CD14-positive monocyte (primary cell): ENCODE results near the gene TTC39B. TPM values are rescaled to one million over a fixed set of nuclear protein-coding genes. Genes with fewer than 3 reads are reported as not detected.

Source experiments
- DNase-seq, 3 donors: peaks; one replicate each; pipeline ENCODE4 v3.0.0-alpha.2; 2011 to 2022
- H2AFZ ChIP-seq: 2 replicates; pipeline ENCODE4 v1.6.0; 2012; ENCODE audit warnings: mild to moderate bottlenecking, low read depth, low read length, inconsistent platforms; ENCODE audit not compliant: insufficient read depth, poor library complexity, severe bottlenecking
- H3K27ac ChIP-seq, 2 donors: 1 replicate in 1 of 2; 2 replicates in 1 of 2; pipeline ENCODE4 v1.5.1; 2012 to 2013; ENCODE audit warnings: low read length in 2 of 2, control low read depth in 1 of 2, inconsistent platforms in 1 of 2, low read depth in 1 of 2, mild to moderate bottlenecking in 1 of 2
- H3K27me3 ChIP-seq, 2 donors: one replicate each; pipeline versions ENCODE4 v1.6.0 to v1.6.1; 2011 to 2013; ENCODE audit warnings: low read length in 2 of 2; ENCODE audit not compliant: control insufficient read depth in 2 of 2, insufficient read depth in 2 of 2
- H3K36me3 ChIP-seq, 2 donors: replicated peaks in 1 of 2; 1 replicate in 1 of 2; 2 replicates in 1 of 2; pipeline versions ENCODE4 v1.5.1 to v1.6.1; 2012 to 2013; ENCODE audit warnings: low read length in 2 of 2, control low read depth in 1 of 2, inconsistent platforms in 1 of 2, mild to moderate bottlenecking in 1 of 2; ENCODE audit not compliant: insufficient read depth in 2 of 2, control insufficient read depth in 1 of 2
- H3K4me1 ChIP-seq, 2 donors: 1 replicate in 1 of 2; 2 replicates in 1 of 2; pipeline versions ENCODE4 v1.5.1 to v1.6.1; 2012 to 2013; ENCODE audit warnings: low read length in 2 of 2, control low read depth in 1 of 2, inconsistent platforms in 1 of 2, mild to moderate bottlenecking in 1 of 2, moderate library complexity in 1 of 2; ENCODE audit not compliant: insufficient read depth in 2 of 2, control insufficient read depth in 1 of 2
- H3K4me2 ChIP-seq: replicated peaks from 2 replicates; pipeline ENCODE3; 2012; ENCODE audit warnings: low read length, moderate library complexity, mild to moderate bottlenecking; ENCODE audit not compliant: poor library complexity, severe bottlenecking; ENCODE audit errors: extremely low read depth
- H3K4me3 ChIP-seq, 3 experiments: fragments of 200-600 bp in 1 of 3; sonication (generic) in 1 of 3; replicated peaks in 1 of 3; 1 replicate in 2 of 3; 2 replicates in 1 of 3; pipeline ENCODE4 v1.5.1; 2011 to 2013; ENCODE audit warnings: low read length in 3 of 3, mild to moderate bottlenecking in 3 of 3, control low read depth in 2 of 3, low read depth in 2 of 3, inconsistent platforms in 1 of 3, moderate library complexity in 1 of 3
- H3K79me2 ChIP-seq: 2 replicates; pipeline ENCODE4 v1.6.0; 2012; ENCODE audit warnings: mild to moderate bottlenecking, control low read depth, inconsistent platforms, low read length, moderate library complexity; ENCODE audit not compliant: insufficient read depth
- H3K9ac ChIP-seq: 2 replicates; pipeline ENCODE4 v1.6.0; 2017; ENCODE audit warnings: low read length, mild to moderate bottlenecking; ENCODE audit not compliant: insufficient read depth, poor library complexity, severe bottlenecking
- H3K9me3 ChIP-seq, 2 donors: replicated peaks in 1 of 2; 1 replicate in 1 of 2; 2 replicates in 1 of 2; pipeline versions ENCODE4 v1.5.1 to v1.6.1; 2012 to 2013; ENCODE audit warnings: low read length in 2 of 2, control low read depth in 1 of 2; ENCODE audit not compliant: control insufficient read depth in 1 of 2, insufficient read depth in 1 of 2
- H4K20me1 ChIP-seq: 2 replicates; pipeline ENCODE4 v1.6.0; 2012; ENCODE audit warnings: mild to moderate bottlenecking, low read length, control low read depth, moderate library complexity; ENCODE audit not compliant: insufficient read depth
- H3K27ac Mint-ChIP-seq, 7 donors: one replicate each; pipeline ENCODE4 v1.8.0; 2020; ENCODE audit warnings: mild to moderate bottlenecking in 7 of 7, mixed read lengths in 7 of 7, moderate library complexity in 6 of 7, inconsistent platforms in 2 of 7
- H3K27me3 Mint-ChIP-seq, 3 donors: one replicate each; pipeline ENCODE4 v1.8.0; 2021 to 2022; ENCODE audit warnings: low read depth in 3 of 3, mild to moderate bottlenecking in 3 of 3, mixed read lengths in 3 of 3, moderate library complexity in 3 of 3, inconsistent platforms in 1 of 3
- H3K36me3 Mint-ChIP-seq, 2 donors: one replicate each; pipeline ENCODE4 v1.8.0; 2020; ENCODE audit warnings: mixed read lengths in 2 of 2, inconsistent platforms in 1 of 2, mild to moderate bottlenecking in 1 of 2
- H3K4me1 Mint-ChIP-seq: one replicate; pipeline ENCODE4 v1.8.0; 2020; ENCODE audit warnings: mild to moderate bottlenecking, mixed read lengths
- H3K4me3 Mint-ChIP-seq, 2 donors: one replicate each; pipeline ENCODE4 v1.8.0; 2020; ENCODE audit warnings: mild to moderate bottlenecking in 2 of 2, mixed read lengths in 2 of 2, moderate library complexity in 1 of 2
- H3K9me3 Mint-ChIP-seq, 7 donors: one replicate each; pipeline ENCODE4 v1.8.0; 2020 to 2022; ENCODE audit warnings: mixed read lengths in 7 of 7, mild to moderate bottlenecking in 6 of 7, moderate library complexity in 6 of 7, inconsistent platforms in 2 of 7
- CTCF ChIP-seq: fragments of 200-600 bp; IDR thresholded peaks from one replicate; pipeline ENCODE4 v1.8.0; 2022; ENCODE audit warnings: antibody characterized with exemption, mild to moderate bottlenecking
- WGBS: methylation state at CpG from one replicate; pipeline ENCODE4 v1.1.5; 2013; ENCODE audit warnings: missing lambda C conversion rate; ENCODE audit not compliant: insufficient coverage; 5-methylcytosine and 5-hydroxymethylcytosine counted together
- intact Hi-C, 2 donors: fragments of 100-400 bp; cut with micrococcal nuclease; formaldehyde crosslinking; loops; one replicate each; pipeline versions ENCODE4 v1.15.0 to v1.15.1; 2023
- polyA plus RNA-seq, 3 donors: library from polyadenylated mRNA; depleted of rRNA in 1 of 3; unstranded in 2 of 3; stranded (reverse) in 1 of 3; fragments of 300-500 nt in 2 of 3; fragments of >200 nt in 1 of 3; fragmentation: Illumina TruSeq in 2 of 3; gene quantifications; 1 replicate in 2 of 3; 2 replicates in 1 of 3; pipeline ENCODE4 v1.2.3, GENCODE V29; 2012 to 2021

The TTC39B gene
- polyA plus RNA-seq, 3 donors, result 0.87 to 5.3 (median 3.1) TPM

GRCh38 chr9:15189481-15189880 lies 117.5 kb downstream of the TTC39B start:
- H3K36me3 Mint-ChIP-seq, result peaks cover 31 to 43% of the 10 kb centered on the region in 2 donors
- 100% methylated on average over 1 of the region's 7 CpGs for WGBS
- peaks cover 0 to 53% of the 10 kb centered on the region in 2 donors for H3K36me3 ChIP-seq

GRCh38 chr9:15187589-15187988 lies 119.4 kb downstream of the TTC39B start:
- Histone ChIP-seq H3K9ac (no peak overlapping the region), H3K27ac (no peak overlapping the region), H3K79me2 (no peaks in the 10 kb centered on the region), H3K9me3 (no peaks in the 10 kb centered on the region), H3K36me3 (peaks cover 0 to 51% of the 10 kb centered on the region in 2 donors), H3K4me3 (no peak overlapping the region), H3K4me1 (no peaks in the 10 kb centered on the region), H4K20me1 (no peaks in the 10 kb centered on the region), H3K27me3 (no peaks in the 10 kb centered on the region), H3K4me2 (no peak overlapping the region), H2AFZ (no peak overlapping the region)
- no CpG with 5 or more reads among the region's 1 CpG for WGBS
- intact Hi-C loops, result no loop called here
- Mint-ChIP-seq H3K27ac (no peak overlapping the region), H3K4me3 (no peak overlapping the region), H3K27me3 (no peaks in the 10 kb centered on the region), H3K9me3 (peaks cover 0 to 3% (median 0%) of the 10 kb centered on the region in 7 donors), H3K4me1 (no peaks in the 10 kb centered on the region), H3K36me3 (peaks cover 35 to 44% of the 10 kb centered on the region in 2 donors)
- TF ChIP-seq CTCF, result no peak
- DNase-seq, result no peak

More at GRCh38 chr9:15189481-15189880, 117.5 kb downstream of the TTC39B start:
- Histone ChIP-seq H3K9me3 (no peaks in the 10 kb centered on the region), H3K9ac (no peak overlapping the region), H3K4me2 (no peak overlapping the region), H3K4me1 (no peaks in the 10 kb centered on the region), H2AFZ (no peak overlapping the region), H3K27me3 (no peaks in the 10 kb centered on the region), H4K20me1 (no peaks in the 10 kb centered on the region), H3K27ac (no peak overlapping the region), H3K79me2 (no peaks in the 10 kb centered on the region), H3K4me3 (no peak overlapping the region)
- no peaks in the 10 kb centered on the region for H3K27me3 Mint-ChIP-seq
- H3K9me3 Mint-ChIP-seq, result peaks cover 0 to 3% (median 0%) of the 10 kb centered on the region in 7 donors
- H3K27ac Mint-ChIP-seq, result no peak overlapping the region
- no peak for DNase-seq
- TF ChIP-seq CTCF, result no peak
- intact Hi-C loops, result no loop called here
- H3K4me3 Mint-ChIP-seq, result no peak overlapping the region
- no peaks in the 10 kb centered on the region for H3K4me1 Mint-ChIP-seq
